Measurements from ENCODE around the gene ARL3.

GRCh38 chr10:102702742-102703141, 11.5 kb downstream of the ARL3 start:
- TF ChIP-seq CTCF (IDR thresholded peaks at IDR 0.05), result no peak
- TF ChIP-seq SIN3A (IDR thresholded peaks at IDR 0.05; ENCODE audit: borderline replicate concordance, insufficient read depth, low read depth, low read length), result no peak
- TF ChIP-seq REST (IDR thresholded peaks at IDR 0.05; ENCODE audit: insufficient read depth in 1 of 2, low read depth in 2 of 2, low read length in 1 of 2), result no peak
- no peak for TF ChIP-seq POLR2AphosphoS5 (IDR thresholded peaks at IDR 0.05; ENCODE audit: low read depth, low read length)
